Ovary (tissue), 3 donors: ENCODE results near the gene SURF2.

ENCODE experiments used
- CTCF ChIP-seq, 3 donors: fragments of 450-650 bp in 2 of 3; fragments of 200-600 bp in 1 of 3; IDR thresholded peaks; one replicate each; pipeline versions ENCODE4 v1.5.1 to v1.8.0; 2016 to 2022; ENCODE audit warnings: antibody characterized with exemption in 3 of 3, mild to moderate bottlenecking in 1 of 3
- EP300 ChIP-seq: sonication (generic); formaldehyde crosslinking; IDR thresholded peaks from one replicate; pipeline ENCODE4 v1.6.1; 2017; ENCODE audit warnings: antibody characterized with exemption
- donor health status: DM: no; HTN: no; CAD: no.

- TF ChIP-seq EP300 = no peak
- TF ChIP-seq CTCF (IDR thresholded peaks at IDR 0.05) = no peak
Measured at GRCh38 chr9:133355881-133356357, 431 bp upstream of the SURF2 start.
